Measurements from ENCODE around the gene ABCC8. TPM values are rescaled to one million over a fixed set of nuclear protein-coding genes. Genes with fewer than 3 reads are reported as not detected.

Gene ABCC8
- total RNA-seq = 1 to 10 TPM in 3 of 4 donors, under 1 TPM in 1; 0.61 to 6.8 (median 3.3) TPM
- 6.4 TPM for polyA plus RNA-seq
- long read RNA-seq, donor 1, partial matches to known transcripts = 3 of 5 reads
- long read RNA-seq, donor 1, other reads (novel, unspliced or antisense) = 2 of 5 reads
- long read RNA-seq, donor 2, full-length matches to known transcripts = 1 of 2 reads
- long read RNA-seq, donor 2, partial matches to known transcripts = 1 of 2 reads
- long read RNA-seq, donor 2, other reads (novel, unspliced or antisense) = 0 of 2 reads
- long read RNA-seq, donor 3 = 0 reads
- long read RNA-seq, donor 4, partial matches to known transcripts = 0 of 4 reads
- long read RNA-seq, donor 4, other reads (novel, unspliced or antisense) = 4 of 4 reads

DNA sequence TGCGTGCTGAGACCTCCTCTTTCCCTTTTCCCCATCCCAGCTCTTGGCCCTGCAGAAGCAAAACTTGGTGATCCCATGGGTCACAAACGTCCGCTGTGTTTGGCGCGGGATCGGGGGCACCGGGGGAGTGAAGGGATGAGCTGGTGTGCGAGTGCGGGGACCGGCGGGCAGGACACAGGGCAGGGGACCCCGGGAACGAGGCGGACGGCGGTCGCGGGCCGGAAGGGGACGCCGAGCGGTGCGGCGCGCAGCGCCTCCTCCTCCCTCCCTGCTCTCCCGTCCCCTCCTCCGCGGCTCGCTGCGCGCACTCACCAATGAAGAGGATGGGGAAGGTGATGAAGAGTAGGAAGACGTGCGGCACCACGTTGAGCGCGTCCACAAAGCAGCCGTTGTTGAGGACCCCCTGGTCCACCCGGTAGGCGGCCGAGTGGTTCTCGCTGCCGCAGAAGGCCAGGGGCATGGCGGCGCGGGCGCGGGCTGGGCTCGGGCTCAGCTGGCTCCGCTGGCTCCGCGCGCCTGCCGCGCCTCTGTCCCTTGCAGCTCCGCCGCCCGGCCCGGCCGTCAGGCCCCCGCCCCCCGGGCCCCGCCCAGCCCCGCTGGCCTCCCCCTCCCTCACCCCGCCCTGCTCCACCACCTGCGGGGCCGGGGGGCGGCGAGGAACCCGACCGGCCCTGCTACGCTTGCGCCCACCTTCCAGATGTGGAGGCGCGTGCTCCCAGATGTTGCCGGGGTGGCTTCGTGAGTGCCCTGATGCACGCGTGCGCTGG is at the start of gene ABCC8:
Gene ABCC8 (minus strand): TSS at position 529 of the 767 bp plus-strand sequence. CDS start 69 bp downstream, at position 460.
- peak within 1 kb of the TSS; percentile 44 for H3K4me3 ChIP-seq (ENCODE audit: low read length)
- intact Hi-C loops (cut with DNase I) = no loop called here
- under 1% methylated on average over 80 of the region's 80 CpGs for WGBS
- no peaks in the 10 kb centered on the region for H3K27me3 ChIP-seq (ENCODE audit: control insufficient read depth, insufficient read depth)
- DNase-seq (no peak), ATAC-seq (peak in 1 of 2 donors; percentile 27)
- no peak within 1 kb of the TSS for H3K27ac ChIP-seq (ENCODE audit: low read length)
- no peaks in the 10 kb centered on the region for H3K4me1 ChIP-seq (ENCODE audit: control insufficient read depth, insufficient read depth, low read length)
- H3K9me3 ChIP-seq (ENCODE audit: control insufficient read depth, low read length) = no peaks in the 10 kb centered on the region

DNA sequence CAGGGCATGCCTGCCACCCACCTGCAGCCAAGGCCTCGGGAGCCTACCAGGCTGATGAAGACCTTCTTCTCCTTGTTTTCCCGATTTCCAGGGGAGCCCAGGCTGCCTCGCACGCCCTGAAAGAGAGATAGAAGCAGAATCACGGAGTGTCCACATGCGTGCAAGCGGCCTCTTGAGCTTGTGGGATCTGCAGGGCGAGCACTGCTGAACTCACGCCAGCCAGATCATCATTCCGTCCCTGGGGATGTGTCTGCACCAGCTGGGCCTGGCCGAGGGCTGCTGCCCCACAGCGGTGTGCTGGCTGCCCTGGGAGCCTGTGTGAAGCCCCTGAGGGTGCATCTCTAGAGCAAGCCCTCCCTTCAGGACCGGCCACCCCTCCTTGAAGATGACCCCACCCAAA is 49.7 kb upstream of the ABCC8 start:
- no peak overlapping the region for H3K27ac ChIP-seq (ENCODE audit: low read length)
- WGBS = 82% methylated on average over 13 of the region's 13 CpGs
- no peaks in the 10 kb centered on the region for H3K4me1 ChIP-seq (ENCODE audit: control insufficient read depth, insufficient read depth, low read length)
- no peak for DNase-seq
- ATAC-seq = no peak
- H3K4me3 ChIP-seq (ENCODE audit: low read length) = no peak overlapping the region
- no peaks in the 10 kb centered on the region for H3K9me3 ChIP-seq (ENCODE audit: control insufficient read depth, low read length)
- no peaks in the 10 kb centered on the region for H3K27me3 ChIP-seq (ENCODE audit: control insufficient read depth, insufficient read depth)
- intact Hi-C loops (cut with DNase I) = no loop called here

DNA sequence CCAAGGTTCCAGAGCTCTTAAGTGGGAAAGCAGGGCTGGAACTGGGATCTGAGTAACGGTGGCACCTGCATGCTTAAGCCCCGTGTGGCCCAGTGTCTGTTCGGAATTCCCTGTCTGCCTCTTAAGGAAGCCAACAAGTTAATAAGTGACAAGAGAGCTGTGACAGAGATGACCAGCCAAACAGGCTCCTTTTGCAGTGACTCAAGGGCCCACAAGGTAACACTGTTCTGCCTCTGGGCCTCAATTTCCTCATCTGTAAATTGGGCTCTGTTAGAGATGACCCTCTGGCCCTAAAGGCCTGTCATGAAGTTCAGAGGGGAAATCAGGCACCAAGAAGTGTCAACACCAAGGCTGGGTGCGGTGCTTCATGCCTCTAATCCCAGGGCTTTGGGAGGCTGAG is 48.9 kb upstream of the ABCC8 start:
- Histone ChIP-seq H3K4me1 (ENCODE audit: control insufficient read depth, insufficient read depth, low read length) (no peaks in the 10 kb centered on the region), H3K4me3 (ENCODE audit: low read length) (no peak overlapping the region), H3K27ac (ENCODE audit: low read length) (no peak overlapping the region), H3K9me3 (ENCODE audit: control insufficient read depth, low read length) (no peaks in the 10 kb centered on the region), H3K27me3 (ENCODE audit: control insufficient read depth, insufficient read depth) (no peaks in the 10 kb centered on the region)
- 90% methylated on average over 4 of the region's 4 CpGs for WGBS
- intact Hi-C loops (cut with DNase I) = no loop called here
- ATAC-seq (no peak), DNase-seq (no peak)

DNA sequence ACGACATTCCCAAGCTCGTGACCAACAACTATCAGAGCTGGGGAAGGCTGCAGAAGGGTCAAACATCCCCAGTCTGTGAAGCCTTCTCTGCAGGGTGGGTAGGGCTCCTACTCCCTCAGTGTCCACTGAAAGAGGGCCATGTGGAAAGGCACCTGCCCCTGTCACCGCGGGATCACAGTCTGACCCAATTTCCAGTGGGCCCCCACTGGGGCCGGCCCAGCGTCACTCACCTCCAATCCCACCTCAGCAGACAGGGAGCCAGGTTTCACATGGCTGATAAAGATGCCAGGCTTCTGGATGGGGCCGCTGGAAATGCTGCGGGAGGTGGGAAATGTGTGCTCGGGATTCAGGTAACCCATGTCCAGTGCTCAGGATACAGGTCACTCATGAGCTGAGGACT is 47.6 kb upstream of the ABCC8 start:
- 92% methylated on average over 9 of the region's 9 CpGs for WGBS
- no peaks in the 10 kb centered on the region for H3K9me3 ChIP-seq (ENCODE audit: control insufficient read depth, low read length)
- H3K27me3 ChIP-seq (ENCODE audit: control insufficient read depth, insufficient read depth) = no peaks in the 10 kb centered on the region
- no peak overlapping the region for H3K27ac ChIP-seq (ENCODE audit: low read length)
- no peak for ATAC-seq
- intact Hi-C loops (cut with DNase I) = no loop called here
- H3K4me1 ChIP-seq (ENCODE audit: control insufficient read depth, insufficient read depth, low read length) = no peaks in the 10 kb centered on the region
- H3K4me3 ChIP-seq (ENCODE audit: low read length) = no peak overlapping the region
- DNase-seq = no peak

DNA sequence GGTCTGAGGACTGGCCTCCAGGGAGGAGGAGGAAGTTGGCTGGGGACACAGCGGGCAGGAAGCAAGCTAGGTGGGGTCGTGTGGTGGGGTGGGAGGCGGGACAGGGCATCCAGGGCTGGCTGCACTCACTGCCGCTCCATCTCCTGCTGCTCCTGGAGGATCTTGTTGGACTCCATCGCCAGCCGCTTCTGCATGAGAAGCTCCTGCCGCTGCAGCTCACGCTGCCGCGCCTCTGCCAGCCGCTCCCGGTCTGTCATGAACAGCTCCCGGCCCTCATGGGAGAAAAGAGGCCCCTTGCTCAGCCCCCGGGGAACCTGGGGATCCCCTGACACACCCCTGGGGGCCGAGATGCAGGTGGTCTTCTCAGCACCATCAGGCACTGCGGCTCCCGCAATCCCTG is 46.0 kb upstream of the ABCC8 start:
- H3K27me3 ChIP-seq (ENCODE audit: control insufficient read depth, insufficient read depth) = no peaks in the 10 kb centered on the region
- DNase-seq (peak in 1 of 3 donors; percentile 28), ATAC-seq (no peak)
- H3K27ac ChIP-seq (ENCODE audit: low read length) = no peak overlapping the region
- WGBS = 86% methylated on average over 17 of the region's 17 CpGs
- intact Hi-C loops (cut with DNase I) = no loop called here
- no peaks in the 10 kb centered on the region for H3K4me1 ChIP-seq (ENCODE audit: control insufficient read depth, insufficient read depth, low read length)
- no peak overlapping the region for H3K4me3 ChIP-seq (ENCODE audit: low read length)
- no peaks in the 10 kb centered on the region for H3K9me3 ChIP-seq (ENCODE audit: control insufficient read depth, low read length)

DNA sequence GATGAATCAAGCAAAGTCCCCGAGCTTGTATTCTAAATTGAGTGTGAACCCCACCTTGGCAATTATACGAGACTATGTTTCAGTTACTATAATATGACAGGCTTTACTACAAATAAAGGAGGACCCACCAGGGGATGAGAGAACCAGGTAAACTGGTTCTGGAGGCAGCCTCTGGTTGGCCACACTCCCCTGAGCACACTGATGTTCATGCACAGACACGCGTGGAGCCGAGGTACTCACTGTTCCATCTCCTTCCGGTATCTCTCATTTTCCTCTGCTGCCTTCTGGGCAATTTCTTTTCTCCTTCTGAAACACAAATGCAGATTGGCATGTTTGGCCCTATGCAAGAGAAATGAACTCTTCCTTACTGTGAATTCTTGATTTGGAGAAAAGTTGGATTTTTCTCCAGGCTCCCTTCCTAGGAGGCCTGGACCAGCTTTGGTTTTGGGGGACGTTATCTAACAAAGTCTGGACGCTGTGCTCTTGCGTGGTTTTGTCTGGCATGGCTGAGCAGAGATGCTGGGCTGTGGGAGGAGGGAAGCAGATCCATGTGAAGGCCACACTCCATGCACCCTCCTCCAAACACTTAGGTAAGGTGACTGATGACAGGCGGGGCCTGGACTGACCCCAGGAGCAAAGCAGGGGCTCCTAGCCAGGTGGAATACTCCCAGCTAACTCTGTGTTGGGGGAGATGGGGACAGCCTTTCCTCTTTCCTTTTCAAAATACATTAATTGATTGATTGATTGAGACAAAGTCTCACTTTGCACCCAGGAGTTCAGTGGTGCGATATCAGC is 44.7 kb upstream of the ABCC8 start:
- DNase-seq = no peak
- intact Hi-C loops (cut with DNase I) = no loop called here

DNA sequence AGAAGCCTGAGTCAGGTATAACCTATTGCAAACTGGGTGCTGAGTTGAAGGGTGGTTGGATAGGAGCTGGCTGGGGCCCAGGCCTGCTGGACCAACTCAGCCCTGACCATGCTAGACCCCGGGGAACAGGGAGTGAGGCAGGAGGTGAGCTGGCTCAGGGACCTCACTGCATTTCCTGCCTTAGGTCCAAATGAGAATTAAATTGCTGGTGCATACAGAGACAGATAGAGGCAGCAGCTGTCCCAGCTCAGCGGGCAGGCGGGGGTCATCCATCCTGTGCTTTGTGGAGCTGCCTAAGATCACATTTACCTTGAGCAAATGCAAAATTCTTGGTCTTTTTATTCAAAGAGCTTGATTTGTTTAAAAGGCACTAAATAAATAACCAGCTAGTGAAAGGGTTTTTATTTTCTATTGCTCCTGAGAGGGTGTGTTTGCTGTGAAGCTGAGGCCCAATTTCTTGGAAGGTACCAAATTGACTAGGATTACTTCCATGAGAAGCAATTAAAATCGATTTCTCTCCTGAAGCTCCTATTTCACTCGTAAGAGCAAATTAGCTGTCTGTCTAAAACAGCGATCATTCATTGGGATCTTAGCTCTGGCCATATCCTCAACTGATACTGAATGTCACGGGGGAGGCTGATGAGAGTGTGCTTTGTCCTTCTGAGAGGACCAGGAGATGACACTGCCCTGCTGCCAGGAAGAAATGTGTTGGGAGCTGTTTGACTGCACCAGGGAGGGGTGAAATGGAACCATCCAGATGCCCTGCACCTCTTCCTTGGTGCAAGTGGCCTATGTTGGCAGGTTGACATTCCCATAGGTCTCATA is 42.6 kb upstream of the ABCC8 start:
- Histone ChIP-seq H3K4me1 (ENCODE audit: control insufficient read depth, insufficient read depth, low read length) (no peaks in the 10 kb centered on the region), H3K9me3 (ENCODE audit: control insufficient read depth, low read length) (no peaks in the 10 kb centered on the region), H3K27me3 (ENCODE audit: control insufficient read depth, insufficient read depth) (no peaks in the 10 kb centered on the region), H3K27ac (ENCODE audit: low read length) (no peak overlapping the region), H3K4me3 (ENCODE audit: low read length) (no peak overlapping the region)
- whole genome bisulfite sequencing = 78% methylated on average over 7 of the region's 7 CpGs
- intact Hi-C loops (cut with DNase I) = loop anchor here in 1 of 4 donors (10.0 kb wide), 1 partner anchor 274 kb away; no protein-coding TSS in a partner anchor
- DNase-seq (no peak), ATAC-seq (no peak)

More for the DNA sequence above, 44.7 kb upstream of the ABCC8 start:
- Histone ChIP-seq H3K4me1 (ENCODE audit: control insufficient read depth, insufficient read depth, low read length) (no peaks in the 10 kb centered on the region), H3K9me3 (ENCODE audit: control insufficient read depth, low read length) (no peaks in the 10 kb centered on the region), H3K4me3 (ENCODE audit: low read length) (no peak overlapping the region), H3K27ac (ENCODE audit: low read length) (no peak overlapping the region), H3K27me3 (ENCODE audit: control insufficient read depth, insufficient read depth) (no peaks in the 10 kb centered on the region)
- 90% methylated on average over 11 of the region's 11 CpGs for WGBS
- ATAC-seq = no peak

DNA sequence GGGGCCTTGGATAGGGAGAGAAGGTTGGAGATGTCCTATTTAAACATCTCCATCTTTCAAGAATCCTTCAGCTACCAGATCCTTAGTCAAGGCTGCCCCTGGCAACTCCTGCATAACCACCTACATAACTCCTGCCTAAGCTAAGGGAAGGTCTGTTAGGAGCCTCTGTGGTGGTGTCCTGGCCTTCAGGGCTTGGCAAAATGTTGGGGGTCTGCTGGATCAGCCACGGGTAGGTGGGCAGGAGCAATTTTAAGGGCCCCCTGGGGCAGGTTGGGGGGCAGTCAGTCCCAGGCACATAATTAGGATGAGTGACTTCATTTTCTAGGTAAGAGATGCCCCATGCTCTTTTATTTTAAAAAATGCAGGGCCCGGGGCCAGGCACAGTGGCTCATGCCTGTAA is 41.7 kb upstream of the ABCC8 start:
- intact Hi-C loops (cut with DNase I) = loop anchor here in 1 of 4 donors (10.0 kb wide), 1 partner anchor 274 kb away; no protein-coding TSS in a partner anchor
- WGBS = 86% methylated on average over 2 of the region's 2 CpGs
- no peak for DNase-seq

DNA sequence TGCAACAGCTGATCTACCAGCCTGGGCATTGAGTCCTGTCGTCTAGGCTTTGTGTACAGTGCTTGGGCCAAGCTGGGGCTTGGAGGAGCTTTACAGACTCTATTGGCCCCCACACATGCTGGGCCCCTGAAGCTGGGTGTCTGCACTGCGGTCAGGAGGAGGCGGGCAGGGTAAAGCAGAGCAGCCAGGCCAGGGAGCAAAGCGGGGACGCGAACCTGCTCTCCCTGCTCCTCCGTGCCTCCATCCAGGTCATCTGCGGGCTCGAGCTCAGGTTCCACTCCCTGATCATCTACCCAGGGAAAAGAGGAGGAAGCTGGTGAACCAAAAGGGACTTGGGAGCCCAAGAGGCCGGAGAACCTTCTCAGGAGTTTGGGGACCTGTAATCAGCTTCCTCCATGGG is 40.5 kb upstream of the ABCC8 start:
- Histone ChIP-seq H3K4me1 (ENCODE audit: control insufficient read depth, insufficient read depth, low read length) (no peaks in the 10 kb centered on the region), H3K9me3 (ENCODE audit: control insufficient read depth, low read length) (no peaks in the 10 kb centered on the region), H3K27ac (ENCODE audit: low read length) (no peak overlapping the region), H3K4me3 (ENCODE audit: low read length) (no peak overlapping the region), H3K27me3 (ENCODE audit: control insufficient read depth, insufficient read depth) (no peaks in the 10 kb centered on the region)
- DNase-seq = no peak
- 92% methylated on average over 10 of the region's 10 CpGs for WGBS
- no peak for ATAC-seq
- intact Hi-C loops (cut with DNase I) = loop anchor here in 1 of 4 donors (10.0 kb wide), 1 partner anchor 272 kb away; no protein-coding TSS in a partner anchor

More for the DNA sequence above, 41.7 kb upstream of the ABCC8 start:
- Histone ChIP-seq H3K27ac (ENCODE audit: low read length) (no peak overlapping the region), H3K4me1 (ENCODE audit: control insufficient read depth, insufficient read depth, low read length) (no peaks in the 10 kb centered on the region), H3K9me3 (ENCODE audit: control insufficient read depth, low read length) (no peaks in the 10 kb centered on the region), H3K4me3 (ENCODE audit: low read length) (no peak overlapping the region), H3K27me3 (ENCODE audit: control insufficient read depth, insufficient read depth) (no peaks in the 10 kb centered on the region)
- ATAC-seq = no peak

DNA sequence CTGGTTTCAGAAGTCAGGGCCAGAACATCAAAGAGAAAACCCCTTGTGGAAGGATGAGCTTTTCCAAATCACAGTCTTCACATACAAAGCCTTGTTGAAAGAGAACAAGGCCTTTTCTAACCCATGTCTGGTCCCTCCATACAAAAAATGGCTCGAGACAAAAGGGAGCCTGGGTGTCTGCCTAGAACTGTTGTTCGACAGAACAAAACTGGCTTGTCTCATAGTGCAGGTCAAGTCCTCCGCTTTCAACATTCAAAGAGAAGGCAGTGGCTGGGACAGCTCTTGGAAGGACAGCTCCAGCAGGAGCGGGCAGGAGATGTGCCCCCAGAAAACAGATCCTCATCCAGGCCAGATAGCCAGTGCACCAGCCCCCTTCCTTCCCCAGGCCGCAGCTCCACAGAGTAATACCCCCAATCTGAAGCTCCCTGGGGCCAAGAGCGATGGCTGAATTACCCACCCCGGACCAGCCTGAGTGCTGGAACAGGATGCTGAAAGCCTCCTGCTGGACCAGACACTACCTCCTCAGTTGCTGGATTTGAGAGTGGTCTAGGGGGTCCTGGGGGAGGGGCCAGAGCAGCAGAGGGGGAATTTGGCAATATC is 40.0 kb upstream of the ABCC8 start:
- intact Hi-C loops (cut with DNase I) = loop anchor here in 1 of 4 donors (10.0 kb wide), 1 partner anchor 272 kb away; no protein-coding TSS in a partner anchor
- H3K4me3 ChIP-seq (ENCODE audit: low read length) = no peak overlapping the region
- no peak overlapping the region for H3K27ac ChIP-seq (ENCODE audit: low read length)
- 89% methylated on average over 7 of the region's 7 CpGs for WGBS
- H3K9me3 ChIP-seq (ENCODE audit: control insufficient read depth, low read length) = no peaks in the 10 kb centered on the region
- H3K27me3 ChIP-seq (ENCODE audit: control insufficient read depth, insufficient read depth) = no peaks in the 10 kb centered on the region
- no peak for ATAC-seq
- H3K4me1 ChIP-seq (ENCODE audit: control insufficient read depth, insufficient read depth, low read length) = no peaks in the 10 kb centered on the region
- peak in 1 of 3 donors; percentile 18 for DNase-seq
